K562 (cell line): ENCODE measurements around the gene PHPT1. TPM values are rescaled to one million over a fixed set of nuclear protein-coding genes. Genes with fewer than 3 reads are reported as not detected.

ENCODE experiments used
- ATAC-seq: fragments of 200-7000 bp; cut with Tn5 transposase; 3 replicates; pipeline ENCODE4 v1.9.1; 2020; ENCODE audit warnings: moderate library complexity
- BruUV-seq: library from RNA; stranded (reverse); fragments of 400-500 nt; replicated peaks from 2 replicates; lab custom pipeline; 2021; lab: Mats Ljungman, UMichigan
- CTCF ChIA-PET: fragments of 300-600 bp; formaldehyde crosslinking; extraction: SDS; loops from one replicate; lab custom pipeline; 2021; ENCODE audit warnings: low intra/inter-chr PET ratio; lab: Yijun Ruan, JAX
- POLR2A ChIA-PET: fragments of 300-600, 350-650 bp; sonication (Branson Sonifier 250); formaldehyde crosslinking; extraction: SDS; loops from one replicate; lab custom pipeline; 2021; ENCODE audit warnings: antibody characterized with exemption, inconsistent platforms; lab: Yijun Ruan, JAX
- DNase-seq, 4 experiments: peaks; one replicate each; pipeline versions ENCODE4 v3.0.0 to v3.0.0-alpha.2; 2011 to 2018; ENCODE audit warnings: low spot score in 3 of 4, mixed read lengths in 3 of 4; ENCODE audit errors: extremely low read depth in 1 of 4
- FAIRE-seq: peaks from 2 replicates; lab custom pipeline; 2011; peaks lifted over from hg19 to GRCh38; lab: Jason Lieb, UNC
- H2AFZ ChIP-seq: 2 replicates; pipeline ENCODE4 v1.6.0; 2011; ENCODE audit warnings: low read depth, low read length, control low read depth, inconsistent platforms
- H3K27ac ChIP-seq: fragments of 200-600 bp; 3 replicates; pipeline ENCODE4 v1.8.0; 2011; ENCODE audit warnings: low read depth, mild to moderate bottlenecking, control low read depth, inconsistent platforms, low read length, moderate library complexity, mixed read lengths; ENCODE audit errors: extremely low read depth
- H3K27me3 ChIP-seq, 2 experiments: fragments of 300-600 bp in 1 of 2; 2 replicates in 1 of 2; 3 replicates in 1 of 2; pipeline versions ENCODE4 v1.6.0 to v1.8.0; 2011; ENCODE audit warnings: inconsistent platforms in 2 of 2, low read length in 2 of 2, mild to moderate bottlenecking in 1 of 2, mixed read lengths in 1 of 2, moderate library complexity in 1 of 2; ENCODE audit not compliant: control insufficient read depth in 2 of 2, insufficient read depth in 2 of 2
- H3K36me3 ChIP-seq: fragments of 300-600 bp; 3 replicates; pipeline ENCODE4 v1.8.0; 2011; ENCODE audit warnings: mild to moderate bottlenecking, low read length, inconsistent platforms; ENCODE audit not compliant: control insufficient read depth, insufficient read depth
- H3K4me1 ChIP-seq, 2 experiments: fragments of 200-600 bp in 1 of 2; replicated peaks in 1 of 2; 2 replicates in 1 of 2; 3 replicates in 1 of 2; pipeline versions ENCODE4 v1.5.1 to v1.8.0; 2011; ENCODE audit warnings: inconsistent platforms in 2 of 2, low read length in 2 of 2, mild to moderate bottlenecking in 1 of 2, mixed read lengths in 1 of 2, moderate library complexity in 1 of 2; ENCODE audit not compliant: control insufficient read depth in 2 of 2, insufficient read depth in 2 of 2
- H3K4me2 ChIP-seq: 2 replicates; pipeline ENCODE4 v1.6.1; 2011; ENCODE audit warnings: low read length, control low read depth, inconsistent platforms, mixed read lengths; ENCODE audit not compliant: insufficient read depth
- H3K4me3 ChIP-seq: fragments of 200-600 bp; sonication (generic), shearing (Covaris generic); 2 replicates; pipeline ENCODE4 v1.5.1; 2016; ENCODE audit warnings: control low read depth, inconsistent platforms
- H3K79me2 ChIP-seq: fragments of 200-600 bp; 3 replicates; pipeline ENCODE4 v1.8.0; 2011; ENCODE audit warnings: low read length, inconsistent platforms; ENCODE audit not compliant: control insufficient read depth, insufficient read depth
- H3K9ac ChIP-seq, 2 experiments: 2 replicates each; pipeline versions ENCODE4 v1.6.0 to v1.6.1; 2011; ENCODE audit warnings: low read depth in 2 of 2, low read length in 2 of 2, control low read depth in 1 of 2, inconsistent platforms in 1 of 2, mild to moderate bottlenecking in 1 of 2, mixed read lengths in 1 of 2; ENCODE audit not compliant: insufficient read depth in 1 of 2
- H3K9me1 ChIP-seq: one replicate; pipeline ENCODE4 v1.6.0; 2011; ENCODE audit warnings: inconsistent platforms, mild to moderate bottlenecking, low read length, moderate library complexity; ENCODE audit not compliant: control insufficient read depth, insufficient read depth
- H3K9me3 ChIP-seq: replicated peaks from 2 replicates; pipeline ENCODE4 v1.5.1; 2011; ENCODE audit warnings: low read depth, low read length, inconsistent platforms; ENCODE audit not compliant: control insufficient read depth, insufficient read depth
- H4K20me1 ChIP-seq: replicated peaks from 2 replicates; pipeline ENCODE4 v1.6.1; 2011; ENCODE audit warnings: low read length, inconsistent platforms, mixed read lengths; ENCODE audit not compliant: control insufficient read depth, insufficient read depth
- DLX4 ChIP-seq: fragments of 250-450 bp; sonication (Bioruptor Pico); IDR thresholded peaks from 2 replicates; pipeline ENCODE4 v1.6.1; 2021; ENCODE audit warnings: mild to moderate bottlenecking
- E4F1 ChIP-seq: fragments of 250-450 bp; sonication (Bioruptor Pico); IDR thresholded peaks from 2 replicates; pipeline ENCODE4 v1.5.0; 2021; ENCODE audit warnings: mild to moderate bottlenecking, borderline replicate concordance
- GABPA ChIP-seq: fragments of 200-800 bp; sonication (Bioruptor generic); conservative IDR thresholded peaks from 2 replicates; pipeline ENCODE4 v1.6.1; 2016; ENCODE audit warnings: low read depth, missing genetic modification characterization, missing compliant biosample characterization
- MED1 ChIP-seq: sonication (generic); formaldehyde crosslinking; IDR thresholded peaks from 2 replicates; pipeline ENCODE4 v1.8.1; 2023; ENCODE audit warnings: missing genetic modification reagents, borderline replicate concordance
- NFIX ChIP-seq: fragments of 250-450 bp; sonication (Bioruptor Pico); IDR thresholded peaks from 2 replicates; pipeline ENCODE4 v1.4.0; 2020; ENCODE audit warnings: low read depth, mild to moderate bottlenecking, moderate library complexity
- ZBED1 ChIP-seq: IDR thresholded peaks from 2 replicates; pipeline ENCODE4 v1.6.1; 2014
- ZNF165 ChIP-seq: fragments of 250-450 bp; sonication (Bioruptor Pico); IDR thresholded peaks from 2 replicates; pipeline ENCODE4 v1.4.0; 2020; ENCODE audit warnings: borderline replicate concordance
- ZNF232 ChIP-seq: sonication (generic); formaldehyde crosslinking; IDR thresholded peaks from 2 replicates; pipeline ENCODE4 v1.8.0; 2022; ENCODE audit warnings: mild to moderate bottlenecking, missing genetic modification reagents
- ZNF444 ChIP-seq: fragments of 250-450 bp; sonication (Bioruptor Pico); IDR thresholded peaks from 2 replicates; pipeline ENCODE4 v1.4.0; 2020; ENCODE audit warnings: mild to moderate bottlenecking, moderate library complexity
- WGBS: fragments of 100-300 bp; shearing (Covaris generic); methylation state at CpG from one replicate; pipeline ENCODE4 v1.1.6; 2016; ENCODE audit warnings: low coverage, mixed read lengths; ENCODE audit not compliant: insufficient coverage; ENCODE audit errors: missing lambda C conversion rate; 5-methylcytosine and 5-hydroxymethylcytosine counted together
- in situ Hi-C: fragments of 300-500 bp; cut with MboI; formaldehyde crosslinking; loops from 4 replicates; pipeline ENCODE4 v1.15.0; 2018; ENCODE audit warnings: inconsistent platforms, mixed read lengths
- intact Hi-C: fragments of 100-400 bp; cut with micrococcal nuclease; formaldehyde crosslinking; loops from 2 replicates; pipeline ENCODE4 v1.14.2; 2022
- polyA plus RNA-seq, 8 experiments: library from polyadenylated mRNA; depleted of rRNA in 4 of 8; stranded (reverse) in 5 of 8; unstranded in 3 of 8; fragments of >200 nt; fragmentation: Nextera tagmentation in 2 of 8; fragmentation: Illumina TruSeq in 1 of 8; extraction: Ambion mirVana in 2 of 8; extraction: Trizol in 1 of 8; gene quantifications; 2 replicates each; pipeline versions ENCODE4 v1.2.1 to v1.2.3, GENCODE V29; 2011 to 2014; ENCODE audit warnings: inconsistent platforms in 1 of 8, missing spikeins in 1 of 8
- total RNA-seq, 7 experiments: library from RNA; depleted of rRNA in 6 of 7; stranded (reverse); fragments of >200 nt in 6 of 7; fragmentation: Illumina TruSeq in 2 of 7; extraction: Trizol in 2 of 7; gene quantifications; 2 replicates each; pipeline versions ENCODE4 v1.2.1 to v1.2.3, GENCODE V29; 2011 to 2021; ENCODE audit warnings: low replicate concordance in 1 of 7
- TF ChIP-seq, protein P1 (sequence below), 2 experiments: IDR thresholded peaks; 2 replicates each; pipeline ENCODE4 v1.6.1; 2012; ENCODE audit warnings: improper control_type of control experiment in 2 of 2, low read depth in 2 of 2, low read length in 2 of 2, borderline replicate concordance in 1 of 2

The PHPT1 gene
- total and polyA plus RNA-seq, 9 of the 15 experiments (the other 6 are each of a cell fraction or from before 2014, with no cell fraction given) = 20.9 to 166 (median 129) TPM

DNA sequence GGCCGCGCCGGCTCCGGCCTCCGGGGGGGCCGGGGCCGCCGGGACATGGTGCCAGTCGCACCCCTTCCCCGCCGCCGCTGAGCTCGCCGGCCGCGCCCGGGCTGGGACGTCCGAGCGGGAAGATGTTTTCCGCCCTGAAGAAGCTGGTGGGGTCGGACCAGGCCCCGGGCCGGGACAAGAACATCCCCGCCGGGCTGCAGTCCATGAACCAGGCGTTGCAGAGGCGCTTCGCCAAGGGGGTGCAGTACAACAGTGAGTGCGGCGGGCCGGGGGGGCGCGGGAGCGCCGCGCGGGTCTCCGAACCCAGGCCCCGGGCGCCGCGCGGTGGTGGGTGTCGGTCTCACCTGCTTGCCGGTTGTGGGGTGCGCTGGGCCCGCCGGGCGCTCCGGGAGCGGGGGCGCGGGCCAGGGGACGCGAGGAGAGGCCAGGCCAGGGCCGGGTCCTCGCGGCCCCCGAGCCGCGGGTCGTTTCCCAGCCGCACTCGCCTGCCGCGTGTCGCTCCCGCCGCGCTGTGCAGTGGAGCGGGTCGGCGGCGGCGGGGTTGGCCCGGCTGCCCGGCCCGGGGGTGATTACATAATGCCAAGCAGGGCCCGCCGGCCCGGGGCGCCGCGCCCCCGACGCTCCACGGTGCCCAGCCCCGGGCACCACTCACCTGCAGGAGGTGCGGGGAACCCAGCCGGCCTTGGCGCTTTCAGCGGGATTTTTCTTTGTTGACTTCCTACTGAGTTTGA is 41.0 kb upstream of the PHPT1 start (continued):
- no peak for TF ChIP-seq E4F1 (CRISPR knock-in tag)
- no peak for TF ChIP-seq ZBED1
- no peak for TF ChIP-seq NFIX (CRISPR knock-in tag)
- no peak for TF ChIP-seq MED1 (CRISPR knock-in tag)
- TF ChIP-seq ZNF232 (CRISPR knock-in tag) = no peak
- TF ChIP-seq ZNF444 = no peak
- TF ChIP-seq DLX4 (CRISPR knock-in tag) = no peak

DNA sequence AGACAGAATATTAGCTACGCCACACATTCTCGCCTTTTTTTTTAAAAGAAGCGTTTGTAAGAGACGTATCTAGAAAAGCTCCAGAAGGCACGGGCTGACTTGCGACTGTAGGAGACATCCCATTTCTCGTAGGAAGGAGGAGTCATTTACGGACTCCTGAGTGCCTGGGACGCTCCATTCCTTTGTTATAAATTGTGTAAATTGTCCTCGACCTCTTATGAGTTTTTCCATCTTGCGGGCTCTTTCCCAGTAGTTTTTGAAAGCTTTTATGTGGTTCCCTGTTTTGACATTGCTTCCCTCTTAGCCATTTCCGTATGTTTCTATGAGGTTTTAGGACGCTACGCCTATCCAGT is 40.4 kb upstream of the PHPT1 start:
- H3K79me2 ChIP-seq = peaks cover 74% of the 10 kb centered on the region
- peak overlapping the region; percentile 77 to 99 for H3K9ac ChIP-seq
- peak overlapping the region; percentile 94 for H3K4me2 ChIP-seq
- in situ Hi-C loops = no loop called here
- H3K9me1 ChIP-seq = no peaks in the 10 kb centered on the region
- peak; percentile 25 for ATAC-seq
- H4K20me1 ChIP-seq = no peaks in the 10 kb centered on the region
- H3K27ac ChIP-seq = peak overlapping the region; percentile 91
- FAIRE-seq = peak; percentile 73
- WGBS = 1% methylated on average over 13 of the region's 14 CpGs
- peaks cover 26 to 45% of the 10 kb centered on the region in 2 experiments for H3K4me1 ChIP-seq
- DNase-seq = peak in 1 of 4 experiments; percentile 56
- H3K9me3 ChIP-seq = no peaks in the 10 kb centered on the region
- no peaks in the 10 kb centered on the region for H3K27me3 ChIP-seq
- ChIA-PET POLR2A (interaction anchor here (1.1 to 3.6 kb wide), 3 partner anchors 11 to 31 kb away, joined by 3 to 16 read pairs (median 14); no protein-coding TSS in a partner anchor), CTCF (interaction anchor here (0.6 to 0.9 kb wide), 2 partner anchors 22 to 74 kb away, joined by 3 read pairs; no protein-coding TSS in a partner anchor)
- no peak overlapping the region for H2AFZ ChIP-seq
- intact Hi-C loops = no loop called here
- peak overlapping the region; percentile 97 for H3K4me3 ChIP-seq
- peaks cover 55% of the 10 kb centered on the region for H3K36me3 ChIP-seq
- no TSS peak for BruUV-seq
- TF ChIP-seq, protein P1, sequence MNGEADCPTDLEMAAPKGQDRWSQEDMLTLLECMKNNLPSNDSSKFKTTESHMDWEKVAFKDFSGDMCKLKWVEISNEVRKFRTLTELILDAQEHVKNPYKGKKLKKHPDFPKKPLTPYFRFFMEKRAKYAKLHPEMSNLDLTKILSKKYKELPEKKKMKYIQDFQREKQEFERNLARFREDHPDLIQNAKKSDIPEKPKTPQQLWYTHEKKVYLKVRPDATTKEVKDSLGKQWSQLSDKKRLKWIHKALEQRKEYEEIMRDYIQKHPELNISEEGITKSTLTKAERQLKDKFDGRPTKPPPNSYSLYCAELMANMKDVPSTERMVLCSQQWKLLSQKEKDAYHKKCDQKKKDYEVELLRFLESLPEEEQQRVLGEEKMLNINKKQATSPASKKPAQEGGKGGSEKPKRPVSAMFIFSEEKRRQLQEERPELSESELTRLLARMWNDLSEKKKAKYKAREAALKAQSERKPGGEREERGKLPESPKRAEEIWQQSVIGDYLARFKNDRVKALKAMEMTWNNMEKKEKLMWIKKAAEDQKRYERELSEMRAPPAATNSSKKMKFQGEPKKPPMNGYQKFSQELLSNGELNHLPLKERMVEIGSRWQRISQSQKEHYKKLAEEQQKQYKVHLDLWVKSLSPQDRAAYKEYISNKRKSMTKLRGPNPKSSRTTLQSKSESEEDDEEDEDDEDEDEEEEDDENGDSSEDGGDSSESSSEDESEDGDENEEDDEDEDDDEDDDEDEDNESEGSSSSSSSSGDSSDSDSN (IDR thresholded peaks at IDR 0.05; ENCODE audit: borderline replicate concordance in 1 of 2, low read depth in 2 of 2, low read length in 2 of 2) = 0 out of 4 replicates have a peak, but pooled peaks of 1 of the 2 experiments have one; percentile 17
- no peak for TF ChIP-seq GABPA (tag)
- no peak for TF ChIP-seq ZNF165 (CRISPR knock-in tag)
